Fibroblast of lung (primary cell): ENCODE measurements around the gene FAM53B. TPM values are rescaled to one million over a fixed set of nuclear protein-coding genes. Genes with fewer than 3 reads are reported as not detected.
A peak's percentile ranks its signal among the peaks of the same experiment; 100 is the strongest.

ENCODE experiments used
- DNase-seq, 2 donors: peaks; one replicate each; pipeline versions ENCODE4 v3.0.0 to v3.0.0-alpha.2; 2010; ENCODE audit warnings: low read depth in 2 of 2
- H2AFZ ChIP-seq: 2 replicates; pipeline ENCODE4 v1.5.1; 2012; ENCODE audit warnings: low read length, control low read depth, inconsistent platforms
- H3K27ac ChIP-seq: 2 replicates; pipeline ENCODE4 v1.5.1; 2011; ENCODE audit warnings: low read length, control low read depth; ENCODE audit not compliant: insufficient read depth
- H3K27me3 ChIP-seq: 2 replicates; pipeline ENCODE4 v1.5.1; 2011; ENCODE audit warnings: mild to moderate bottlenecking, low read length; ENCODE audit not compliant: control insufficient read depth, insufficient read depth
- H3K36me3 ChIP-seq: 2 replicates; pipeline ENCODE4 v1.5.1; 2011; ENCODE audit warnings: low read length; ENCODE audit not compliant: control insufficient read depth, insufficient read depth
- H3K4me1 ChIP-seq: 2 replicates; pipeline ENCODE4 v1.5.1; 2011; ENCODE audit warnings: low read length; ENCODE audit not compliant: control insufficient read depth, insufficient read depth; ENCODE audit errors: extremely low read depth
- H3K4me2 ChIP-seq: 2 replicates; pipeline ENCODE4 v1.5.1; 2011; ENCODE audit warnings: low read length, control low read depth; ENCODE audit not compliant: insufficient read depth; ENCODE audit errors: extremely low read depth
- H3K4me3 ChIP-seq, 4 experiments: fragments of 200-600 bp in 1 of 4; sonication (generic) in 1 of 4; replicated peaks in 1 of 4; 2 replicates each; pipeline ENCODE4 v1.5.1; 2011 to 2016; ENCODE audit warnings: low read length in 4 of 4, low read depth in 3 of 4, mild to moderate bottlenecking in 3 of 4, control low read depth in 2 of 4, inconsistent platforms in 1 of 4, mixed read lengths in 1 of 4; ENCODE audit not compliant: insufficient read depth in 1 of 4; ENCODE audit errors: control extremely low read depth in 1 of 4
- H3K79me2 ChIP-seq: 2 replicates; pipeline ENCODE4 v1.5.1; 2012; ENCODE audit warnings: mild to moderate bottlenecking, low read length, inconsistent platforms; ENCODE audit not compliant: control insufficient read depth, insufficient read depth
- H3K9ac ChIP-seq: 2 replicates; pipeline ENCODE4 v1.5.1; 2011; ENCODE audit warnings: mild to moderate bottlenecking, low read length, control low read depth; ENCODE audit not compliant: insufficient read depth
- H3K9me3 ChIP-seq: 2 replicates; pipeline ENCODE4 v1.5.1; 2012; ENCODE audit warnings: low read depth, low read length; ENCODE audit not compliant: control insufficient read depth, insufficient read depth
- H4K20me1 ChIP-seq: 2 replicates; pipeline ENCODE4 v1.5.1; 2011; ENCODE audit warnings: low read length; ENCODE audit not compliant: control insufficient read depth, insufficient read depth; ENCODE audit errors: extremely low read depth
- EZH2 ChIP-seq: IDR thresholded peaks from 2 replicates; pipeline ENCODE4 v1.5.1; 2012; ENCODE audit warnings: low read length, control low read depth, mild to moderate bottlenecking; ENCODE audit errors: missing control alignments
- polyA plus RNA-seq, 2 donors: library from polyadenylated mRNA; depleted of rRNA in 1 of 2; stranded (reverse) in 1 of 2; unstranded in 1 of 2; fragments of >200 nt; gene quantifications; 2 replicates each; pipeline ENCODE4 v1.2.1, GENCODE V29; 2011 to 2012; ENCODE audit warnings: missing spikeins in 1 of 2
- total RNA-seq: library from RNA; depleted of rRNA; stranded (reverse); fragments of >200 nt; gene quantifications from 2 replicates; pipeline ENCODE4 v1.2.1, GENCODE V29; 2014
- TF ChIP-seq, protein P1 (sequence below), 2 donors: IDR thresholded peaks in 1 of 2; conservative IDR thresholded peaks in 1 of 2; 1 replicate in 1 of 2; 2 replicates in 1 of 2; pipeline ENCODE4 v1.5.1; 2011 to 2012; ENCODE audit warnings: low read length in 2 of 2, control low read depth in 1 of 2, inconsistent platforms in 1 of 2, low read depth in 1 of 2, mild to moderate bottlenecking in 1 of 2

Gene FAM53B
- total and polyA plus RNA-seq, 2 donors (not counting 1 experiment from before 2014, with no cell fraction given) = 2.2 to 11.7 TPM

DNA sequence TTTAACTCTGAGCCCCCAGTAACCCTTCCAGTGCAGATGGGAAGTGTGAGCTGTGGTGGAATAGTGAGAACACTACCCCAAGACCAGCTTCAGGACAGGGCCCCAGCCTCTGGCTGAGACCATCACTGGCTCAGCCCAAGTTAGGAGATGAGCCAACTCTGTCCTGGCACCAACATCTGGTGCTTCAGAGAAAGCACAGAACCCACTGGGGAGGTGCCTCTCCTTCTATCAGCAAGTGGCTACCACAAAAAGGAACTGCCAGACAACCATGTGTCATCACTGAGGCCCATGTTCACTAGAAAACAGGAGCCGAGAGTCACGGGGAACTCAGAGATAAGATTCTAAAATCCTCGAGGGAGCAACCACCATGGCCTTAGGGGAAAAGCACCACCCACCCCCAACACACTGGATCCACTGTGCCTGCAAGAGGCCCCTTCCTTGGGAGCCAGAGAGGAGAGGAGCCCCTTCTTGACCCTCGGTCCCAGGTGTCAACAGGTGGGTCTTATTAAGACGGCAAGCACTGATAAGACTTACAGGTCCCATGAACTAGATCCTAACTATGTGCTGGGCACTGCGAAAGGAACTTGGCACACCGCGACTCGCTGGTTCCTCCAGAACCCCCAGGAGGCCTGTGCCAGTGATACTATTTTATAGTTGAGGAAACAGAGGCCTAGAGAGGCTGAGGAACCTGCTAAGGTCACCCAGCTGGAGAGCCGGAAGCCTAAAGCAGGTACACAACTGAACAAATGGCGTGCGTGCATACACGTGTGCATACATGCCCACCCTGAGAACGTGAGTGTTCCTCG is 102.7 kb downstream of the FAM53B start:
- Histone ChIP-seq H2AFZ (no peak overlapping the region), H3K4me1 (peaks cover 13% of the 10 kb centered on the region), H3K79me2 (no peaks in the 10 kb centered on the region), H4K20me1 (no peaks in the 10 kb centered on the region), H3K27ac (peak overlapping the region; percentile 28), H3K36me3 (no peaks in the 10 kb centered on the region), H3K9me3 (no peaks in the 10 kb centered on the region), H3K4me3 (no peak overlapping the region), H3K9ac (no peak overlapping the region), H3K27me3 (no peaks in the 10 kb centered on the region), H3K4me2 (peak overlapping the region; percentile 44)
- peak; percentile 62 to 66 for DNase-seq
- TF ChIP-seq, protein P1, sequence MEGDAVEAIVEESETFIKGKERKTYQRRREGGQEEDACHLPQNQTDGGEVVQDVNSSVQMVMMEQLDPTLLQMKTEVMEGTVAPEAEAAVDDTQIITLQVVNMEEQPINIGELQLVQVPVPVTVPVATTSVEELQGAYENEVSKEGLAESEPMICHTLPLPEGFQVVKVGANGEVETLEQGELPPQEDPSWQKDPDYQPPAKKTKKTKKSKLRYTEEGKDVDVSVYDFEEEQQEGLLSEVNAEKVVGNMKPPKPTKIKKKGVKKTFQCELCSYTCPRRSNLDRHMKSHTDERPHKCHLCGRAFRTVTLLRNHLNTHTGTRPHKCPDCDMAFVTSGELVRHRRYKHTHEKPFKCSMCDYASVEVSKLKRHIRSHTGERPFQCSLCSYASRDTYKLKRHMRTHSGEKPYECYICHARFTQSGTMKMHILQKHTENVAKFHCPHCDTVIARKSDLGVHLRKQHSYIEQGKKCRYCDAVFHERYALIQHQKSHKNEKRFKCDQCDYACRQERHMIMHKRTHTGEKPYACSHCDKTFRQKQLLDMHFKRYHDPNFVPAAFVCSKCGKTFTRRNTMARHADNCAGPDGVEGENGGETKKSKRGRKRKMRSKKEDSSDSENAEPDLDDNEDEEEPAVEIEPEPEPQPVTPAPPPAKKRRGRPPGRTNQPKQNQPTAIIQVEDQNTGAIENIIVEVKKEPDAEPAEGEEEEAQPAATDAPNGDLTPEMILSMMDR (conservative IDR thresholded peaks at IDR 0.05 in 1 of 2, IDR thresholded peaks at IDR 0.05 in 1 of 2; ENCODE audit: low read depth in 1 of 2, low read length in 2 of 2) = no peak
- no peak for TF ChIP-seq EZH2

- Histone ChIP-seq H3K9ac (no peak overlapping the region), H3K36me3 (no peaks in the 10 kb centered on the region), H2AFZ (no peak overlapping the region), H3K27ac (peak overlapping the region; percentile 28), H3K9me3 (no peaks in the 10 kb centered on the region), H4K20me1 (no peaks in the 10 kb centered on the region), H3K79me2 (no peaks in the 10 kb centered on the region), H3K4me1 (peaks cover 10% of the 10 kb centered on the region), H3K27me3 (no peaks in the 10 kb centered on the region), H3K4me3 (no peak overlapping the region), H3K4me2 (peak overlapping the region; percentile 51)
- TF ChIP-seq, protein P1 (conservative IDR thresholded peaks at IDR 0.05 in 1 of 2, IDR thresholded peaks at IDR 0.05 in 1 of 2; ENCODE audit: low read depth in 1 of 2, low read length in 2 of 2) = no peak
- no peak for TF ChIP-seq EZH2
- DNase-seq = peak in 1 of 2 donors; percentile 21
Observed at GRCh38 chr10:124640538-124641231, 103.5 kb downstream of the FAM53B start.

GRCh38 chr10:124640056-124640455 is 104.1 kb downstream of the FAM53B start:
- H4K20me1 ChIP-seq = no peaks in the 10 kb centered on the region
- no peaks in the 10 kb centered on the region for H3K79me2 ChIP-seq
- DNase-seq = no peak
- no peaks in the 10 kb centered on the region for H3K9me3 ChIP-seq
- no peak for TF ChIP-seq EZH2
- TF ChIP-seq, protein P1 (conservative IDR thresholded peaks at IDR 0.05 in 1 of 2, IDR thresholded peaks at IDR 0.05 in 1 of 2; ENCODE audit: low read depth in 1 of 2, low read length in 2 of 2) = no peak
- H3K4me2 ChIP-seq = no peak overlapping the region
- no peak overlapping the region for H2AFZ ChIP-seq
- no peak overlapping the region for H3K9ac ChIP-seq
- peaks cover 10% of the 10 kb centered on the region for H3K4me1 ChIP-seq
- no peaks in the 10 kb centered on the region for H3K27me3 ChIP-seq
- H3K27ac ChIP-seq = no peak overlapping the region
- no peak overlapping the region for H3K4me3 ChIP-seq
- no peaks in the 10 kb centered on the region for H3K36me3 ChIP-seq
